ENCODE measurements around the gene ORC3. TPM values are rescaled to one million over a fixed set of nuclear protein-coding genes. Genes with fewer than 3 reads are reported as not detected.

The ORC3 gene
- total RNA-seq, 2 donors from 2014 or later = 14.5 to 21.4 TPM

GRCh38 chr6:87667032-87667431 is 77.1 kb downstream of the ORC3 start:
- Histone ChIP-seq H3K27ac (no peak overlapping the region), H3K27me3 (no peaks in the 10 kb centered on the region), H3K36me3 (no peaks in the 10 kb centered on the region), H3K4me1 (peaks cover 0 to 3% of the 10 kb centered on the region in 2 donors), H3K4me3 (no peak overlapping the region), H3K9me3 (no peaks in the 10 kb centered on the region)
- no peak for TF ChIP-seq CTCF (IDR thresholded peaks at IDR 0.05)
- DNase-seq (ENCODE audit: low spot score) = no peak

GRCh38 chr6:87668013-87668412 is 78.1 kb downstream of the ORC3 start:
- Histone ChIP-seq H3K36me3 (no peaks in the 10 kb centered on the region), H3K27ac (no peak overlapping the region), H3K9me3 (no peaks in the 10 kb centered on the region), H3K27me3 (no peaks in the 10 kb centered on the region), H3K4me3 (no peak overlapping the region), H3K4me1 (peaks cover 0 to 3% of the 10 kb centered on the region in 2 donors)
- DNase-seq (ENCODE audit: low spot score) = no peak
- no peak for TF ChIP-seq CTCF (IDR thresholded peaks at IDR 0.05)

GRCh38 chr6:87669051-87669450 is 79.1 kb downstream of the ORC3 start:
- Histone ChIP-seq H3K36me3 (no peaks in the 10 kb centered on the region), H3K27me3 (no peaks in the 10 kb centered on the region), H3K27ac (no peak overlapping the region), H3K9me3 (no peaks in the 10 kb centered on the region), H3K4me1 (peaks cover 0 to 3% of the 10 kb centered on the region in 2 donors), H3K4me3 (no peak overlapping the region)
- no peak for DNase-seq (ENCODE audit: low spot score)
- no peak for TF ChIP-seq CTCF (IDR thresholded peaks at IDR 0.05)

GRCh38 chr6:87670707-87671106 is 80.8 kb downstream of the ORC3 start:
- Histone ChIP-seq H3K4me1 (peaks cover 0 to 8% of the 10 kb centered on the region in 2 donors), H3K27ac (no peak overlapping the region), H3K36me3 (peaks cover 12% of the 10 kb centered on the region), H3K9me3 (no peaks in the 10 kb centered on the region), H3K27me3 (no peaks in the 10 kb centered on the region), H3K4me3 (no peak overlapping the region)
- TF ChIP-seq CTCF (IDR thresholded peaks at IDR 0.05) = no peak
- no peak for DNase-seq (ENCODE audit: low spot score)

GRCh38 chr6:87671555-87672029 is 81.7 kb downstream of the ORC3 start:
- Histone ChIP-seq H3K9me3 (no peaks in the 10 kb centered on the region), H3K4me1 (peaks cover 0 to 8% of the 10 kb centered on the region in 2 donors), H3K36me3 (peaks cover 12% of the 10 kb centered on the region), H3K4me3 (no peak overlapping the region), H3K27ac (no peak overlapping the region), H3K27me3 (no peaks in the 10 kb centered on the region)
- no peak for DNase-seq (ENCODE audit: low spot score)
- TF ChIP-seq CTCF (IDR thresholded peaks at IDR 0.05) = no peak

- TF ChIP-seq CTCF (IDR thresholded peaks at IDR 0.05) = no peak
- Histone ChIP-seq H3K27me3 (no peaks in the 10 kb centered on the region), H3K9me3 (no peaks in the 10 kb centered on the region), H3K4me3 (no peak overlapping the region), H3K4me1 (peaks cover 0 to 8% of the 10 kb centered on the region in 2 donors), H3K27ac (no peak overlapping the region), H3K36me3 (peaks cover 19% of the 10 kb centered on the region)
- no peak for DNase-seq (ENCODE audit: low spot score)
Observed at GRCh38 chr6:87672641-87673040, 82.7 kb downstream of the ORC3 start.

All from right atrium auricular region (tissue), 2 donors.